Measurements from ENCODE around the gene DOCK7.
"Not testable (repeated sequence)": the region's sequence is repeated elsewhere in the genome, so short reads cannot be mapped to it uniquely, and the experiment has no call there.

DOCK7 gene
- total RNA-seq = 68.5 to 124 (median 106) reads per million in 18 experiments

GRCh38 chr1:62687903-62688686 lies at the start of gene DOCK7:
Gene DOCK7 (minus strand): TSS chr1:62688386. CDS start chr1:62688264, 122 bp downstream.
- peak; percentile 74 to 82 for DNase-seq

GRCh38 chr1:62735491-62736171 lies 47.4 kb upstream of the DOCK7 start:
- no peak for DNase-seq

GRCh38 chr1:62732331-62732730 lies 44.1 kb upstream of the DOCK7 start:
- DNase-seq = no peak

GRCh38 chr1:62728963-62729362 lies 40.8 kb upstream of the DOCK7 start:
- DNase-seq = no peak

- no peak for DNase-seq
Observed at GRCh38 chr1:62727656-62728407, 39.6 kb upstream of the DOCK7 start.

GRCh38 chr1:62726011-62726442 lies 37.8 kb upstream of the DOCK7 start:
- DNase-seq = no peak

- DNase-seq = peak; percentile 51 to 56
Observed at GRCh38 chr1:62725255-62725654, 37.1 kb upstream of the DOCK7 start.

GRCh38 chr1:62724430-62724829 lies 36.2 kb upstream of the DOCK7 start:
- no peak for DNase-seq

GRCh38 chr1:62723883-62724282 lies 35.7 kb upstream of the DOCK7 start:
- DNase-seq = no peak

- peak; percentile 57 to 89 for DNase-seq
Observed at GRCh38 chr1:62722796-62723195, 34.6 kb upstream of the DOCK7 start.

- DNase-seq = no peak
Observed at GRCh38 chr1:62720946-62721554, 32.9 kb upstream of the DOCK7 start.

GRCh38 chr1:62718400-62718799 lies 30.2 kb upstream of the DOCK7 start:
- not testable (repeated sequence) for DNase-seq

- DNase-seq = no peak
Observed at GRCh38 chr1:62717483-62717882, 29.3 kb upstream of the DOCK7 start.

- DNase-seq = peak; percentile 80
Observed at GRCh38 chr1:62716397-62716796, 28.2 kb upstream of the DOCK7 start.

- no peak for DNase-seq
Observed at GRCh38 chr1:62712336-62713243, 24.4 kb upstream of the DOCK7 start.

- no peak for DNase-seq
Observed at GRCh38 chr1:62707744-62708120, 19.5 kb upstream of the DOCK7 start.

GRCh38 chr1:62706985-62707743 lies 19.0 kb upstream of the DOCK7 start:
- no peak for DNase-seq

- DNase-seq = not testable (repeated sequence)
Observed at GRCh38 chr1:62698161-62698560, 10.0 kb upstream of the DOCK7 start.

GRCh38 chr1:62694479-62694878 lies 6.3 kb upstream of the DOCK7 start:
- not testable (repeated sequence) for DNase-seq

- DNase-seq = no peak
Observed at GRCh38 chr1:62693123-62693522, 4.9 kb upstream of the DOCK7 start.
